Activated CD4-positive, CD25-positive, alpha-beta regulatory T cell treated with anti-CD3 and anti-CD28 coated beads, Interleukin-2, amount 50 U/mL, for 24 hours (primary cell): ENCODE data around the gene C1QL1.

ENCODE experiments used
- ATAC-seq, 2 donors: fragments of 150-1000 bp; cut with Tn5 transposase; one replicate each; pipeline ENCODE4 v1.10.0; 2021; ENCODE audit warnings: mild to moderate bottlenecking in 1 of 2, moderate library complexity in 1 of 2

C1QL1 gene

DNA sequence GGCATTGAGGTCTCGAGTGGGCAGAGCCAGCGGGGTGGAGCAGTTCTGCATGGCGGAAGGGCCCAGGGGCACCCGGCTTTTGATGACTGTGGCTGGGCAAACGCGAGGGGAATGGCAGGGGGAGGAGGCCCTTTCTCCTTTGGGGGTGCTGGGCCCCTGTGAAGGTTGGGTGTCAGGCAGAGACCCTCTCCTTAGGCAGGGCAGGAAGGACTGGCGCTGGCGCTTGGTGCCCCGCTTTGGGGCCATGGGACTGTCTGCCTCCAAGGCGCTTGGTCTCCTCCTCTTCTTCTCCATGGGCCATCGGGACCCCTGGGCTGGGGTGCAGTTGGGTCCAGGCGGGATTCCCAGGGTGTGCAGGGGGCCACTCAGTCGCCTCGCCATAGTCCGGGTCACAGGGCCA lies 40.0 kb downstream of the C1QL1 start:
- ATAC-seq, result no peak

DNA sequence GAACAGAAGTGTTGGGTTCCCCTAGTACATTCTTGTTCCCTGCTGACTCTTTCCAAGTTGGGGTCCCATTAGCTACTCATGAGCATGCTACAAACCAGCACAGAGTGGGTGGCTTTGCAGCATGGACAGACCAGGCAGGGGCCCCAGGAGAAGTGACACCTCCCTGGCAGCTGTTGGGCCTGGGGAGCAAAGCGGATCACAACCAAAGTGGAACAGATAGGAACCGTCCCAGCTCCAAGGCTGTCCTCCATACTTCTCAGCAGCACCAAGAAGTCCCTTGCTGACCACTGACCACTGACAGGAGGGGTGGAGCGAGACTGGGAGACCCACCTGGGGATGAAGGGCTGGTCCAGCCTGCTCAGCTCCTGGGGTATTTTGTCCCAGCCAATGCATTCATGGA lies 40.4 kb downstream of the C1QL1 start:
- ATAC-seq, result no peak

DNA sequence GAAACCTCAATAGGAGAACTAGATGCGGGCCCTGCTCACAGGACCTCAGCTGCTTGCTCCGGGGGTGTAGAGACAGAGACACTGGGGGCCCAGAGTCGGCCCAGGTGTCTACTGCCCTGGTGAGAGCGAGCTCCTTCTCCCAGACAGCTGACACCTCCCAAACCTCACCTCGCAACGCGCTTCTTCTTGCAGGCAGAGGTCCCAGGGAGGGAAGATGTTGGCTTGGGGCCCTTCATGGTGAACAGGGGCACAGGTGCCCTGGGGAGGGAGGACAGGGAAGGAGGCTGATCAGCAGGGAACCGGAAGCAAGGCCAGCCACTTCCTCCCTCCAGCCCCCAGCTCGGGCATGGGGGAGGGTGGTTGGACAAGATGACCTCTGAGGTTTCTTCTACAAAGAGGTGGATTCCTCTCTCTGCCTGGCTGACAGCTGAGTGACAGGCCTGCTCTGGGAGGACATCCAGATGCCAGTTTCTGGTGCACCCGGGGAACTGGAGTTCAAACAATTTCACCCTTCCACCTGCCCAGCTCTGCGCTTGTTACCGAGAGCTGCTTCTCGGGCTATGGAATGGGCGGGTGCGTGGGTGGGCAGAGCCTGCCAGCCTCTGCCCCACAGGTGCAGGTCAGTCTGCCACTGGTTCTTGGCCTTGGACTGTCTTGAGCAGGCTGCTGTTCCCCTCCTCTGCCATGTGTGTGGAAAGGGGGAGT lies 41.1 kb downstream of the C1QL1 start:
- no peak for ATAC-seq

DNA sequence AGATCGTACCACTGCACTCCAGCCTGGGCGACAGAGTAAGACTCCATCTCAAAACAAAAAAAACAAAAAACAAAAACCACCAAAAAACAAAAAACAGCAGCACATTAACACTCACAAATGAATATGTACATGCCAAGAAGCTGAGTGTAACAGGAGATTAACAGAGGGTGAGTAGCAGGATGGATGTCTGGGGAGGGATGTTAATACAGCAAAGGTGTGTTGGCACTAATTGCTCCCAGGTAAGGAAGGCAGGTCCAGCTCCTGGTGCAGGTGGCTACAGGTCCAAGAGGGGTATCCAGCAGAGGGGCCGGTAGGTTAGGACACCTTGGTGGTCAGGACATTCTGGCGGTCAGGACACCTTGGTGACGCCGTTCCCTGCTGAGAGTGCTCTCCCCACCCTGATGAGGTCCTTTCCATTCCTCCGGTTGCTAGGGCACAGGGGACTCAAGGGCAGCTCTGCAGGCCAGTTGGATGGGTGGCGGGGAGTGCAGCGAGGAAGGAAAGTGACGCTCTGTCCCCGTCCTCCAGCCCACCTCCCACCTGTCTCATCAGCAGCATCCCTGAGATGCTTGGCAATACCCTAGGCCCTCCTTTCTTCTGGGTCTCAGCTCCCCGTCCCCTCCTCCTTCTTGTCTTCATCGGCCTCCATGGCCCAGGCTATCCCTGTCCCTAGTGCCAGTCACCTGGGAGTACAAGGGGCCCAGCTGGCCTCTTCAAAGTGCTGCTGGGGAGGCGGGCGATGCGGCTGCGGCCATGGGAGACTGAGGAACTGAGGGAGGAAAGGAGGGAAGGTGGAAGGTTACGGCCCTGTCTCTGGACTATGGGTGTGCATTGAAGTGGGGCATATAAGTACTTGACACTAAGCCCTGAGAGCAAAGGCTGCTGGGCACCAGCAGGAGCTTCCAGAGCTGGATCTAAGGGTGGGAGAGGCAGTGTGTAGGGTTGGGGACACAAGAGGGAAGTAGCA lies 42.1 kb downstream of the C1QL1 start:
- no peak for ATAC-seq

DNA sequence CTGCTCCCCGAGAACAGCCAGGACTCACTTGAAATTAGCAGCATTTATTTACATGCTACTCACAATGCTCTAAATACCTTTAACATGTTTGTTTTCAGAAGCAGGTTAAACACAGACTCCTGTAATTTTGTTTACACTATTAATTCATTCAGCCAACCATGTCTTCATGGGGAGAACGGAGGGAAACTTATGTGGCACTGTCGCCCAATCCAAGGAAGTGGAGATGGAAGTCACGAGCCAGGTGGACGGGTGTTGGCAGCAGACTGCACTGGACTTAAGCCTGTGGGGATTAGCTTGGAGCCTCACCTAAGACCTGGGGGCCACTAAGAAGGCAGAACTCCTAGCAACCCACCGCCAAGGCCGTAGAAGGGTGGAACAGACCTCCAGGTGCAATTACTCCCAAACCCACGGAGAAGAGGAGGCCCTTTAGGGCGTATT lies 44.0 kb downstream of the C1QL1 start:
- ATAC-seq, result no peak

DNA sequence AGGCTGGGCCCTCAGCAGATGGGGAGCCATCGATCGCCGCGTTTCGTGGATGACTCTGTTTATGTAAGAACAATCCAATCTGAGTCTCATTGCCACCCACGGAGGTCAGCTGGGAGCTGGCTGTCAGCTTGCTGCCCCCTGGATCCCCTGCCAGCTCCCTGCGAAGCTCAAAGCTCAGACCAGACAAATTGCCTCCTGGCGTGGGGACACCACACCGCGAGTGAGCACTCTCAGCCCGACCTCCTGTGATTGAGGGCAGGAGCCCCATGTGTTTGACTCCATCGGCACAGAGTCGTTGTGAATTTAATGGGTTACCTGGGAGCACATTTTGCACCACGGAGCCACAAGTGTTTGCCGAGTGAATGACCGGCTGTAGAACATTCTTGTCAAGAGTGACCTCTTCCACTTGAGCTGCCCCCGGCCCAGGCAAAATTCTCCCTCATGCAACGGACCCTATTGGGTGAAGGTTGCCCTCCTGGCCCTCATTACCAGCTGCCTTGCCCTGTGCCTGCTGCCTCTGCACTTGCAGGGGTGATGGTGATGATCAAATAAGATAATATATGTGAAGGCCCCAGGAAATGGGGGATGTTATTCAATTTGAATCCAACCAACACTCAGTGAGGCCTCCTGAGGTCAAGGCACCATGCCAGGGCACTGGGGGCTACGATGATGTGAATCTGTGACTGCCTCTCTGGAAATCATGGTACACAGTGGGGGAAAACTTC lies 45.2 kb downstream of the C1QL1 start:
- no peak for ATAC-seq

DNA sequence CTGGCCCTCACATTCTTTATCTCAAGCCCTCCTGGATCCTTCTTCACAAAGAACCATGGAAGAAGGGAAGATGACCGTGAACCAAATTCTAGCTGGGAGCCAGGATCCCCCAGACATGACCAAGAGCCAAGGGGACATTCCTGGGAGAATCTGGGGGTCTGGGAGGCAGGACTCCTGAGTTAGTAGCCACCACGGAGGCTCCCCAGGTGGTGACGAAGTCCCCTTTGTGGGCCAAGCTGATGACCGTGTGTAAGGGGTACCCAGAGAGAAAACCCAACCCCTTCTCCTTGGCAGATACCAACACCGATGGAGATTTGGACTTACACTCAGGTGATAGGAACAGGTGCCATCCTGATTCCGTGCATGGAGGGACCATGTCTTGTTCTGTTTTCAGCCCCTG lies 46.0 kb downstream of the C1QL1 start:
- ATAC-seq, result no peak

DNA sequence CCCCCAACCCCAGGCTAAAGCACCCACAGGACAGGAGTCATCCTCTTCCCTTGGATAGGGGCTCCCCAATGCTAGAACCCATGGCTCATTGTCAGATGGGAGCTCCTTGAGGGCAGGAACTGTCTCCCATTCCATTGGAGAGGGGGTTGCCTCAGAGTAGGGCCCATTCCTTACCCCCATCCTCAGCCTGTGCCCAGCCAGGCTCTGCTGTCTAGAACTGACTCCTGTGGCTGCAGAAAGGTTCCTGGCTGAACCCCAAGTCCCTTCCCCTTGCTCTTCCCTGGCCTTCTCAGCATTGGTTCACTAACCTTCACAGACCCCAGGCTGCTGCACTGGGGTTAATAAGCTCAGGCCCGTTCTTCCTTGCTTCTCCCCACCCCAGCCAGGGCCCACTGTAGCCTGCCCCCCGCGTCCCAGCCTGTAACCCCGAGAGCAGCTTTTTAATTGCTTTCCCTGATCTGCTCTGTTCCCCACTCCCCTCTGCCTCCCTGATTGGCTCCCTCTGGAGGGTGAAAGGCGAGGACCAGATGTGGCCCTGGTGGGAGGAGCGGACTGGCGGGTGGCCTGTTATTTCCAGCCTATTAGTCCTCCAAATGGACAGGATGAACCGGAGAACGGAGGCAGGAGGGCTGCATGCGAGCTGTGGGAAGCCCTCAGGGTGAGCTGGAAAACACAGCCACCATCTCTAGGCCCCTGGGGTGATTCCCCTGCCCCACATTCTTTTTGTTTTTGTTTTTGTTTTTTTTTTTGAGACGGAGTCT lies 46.8 kb downstream of the C1QL1 start:
- ATAC-seq, result no peak

DNA sequence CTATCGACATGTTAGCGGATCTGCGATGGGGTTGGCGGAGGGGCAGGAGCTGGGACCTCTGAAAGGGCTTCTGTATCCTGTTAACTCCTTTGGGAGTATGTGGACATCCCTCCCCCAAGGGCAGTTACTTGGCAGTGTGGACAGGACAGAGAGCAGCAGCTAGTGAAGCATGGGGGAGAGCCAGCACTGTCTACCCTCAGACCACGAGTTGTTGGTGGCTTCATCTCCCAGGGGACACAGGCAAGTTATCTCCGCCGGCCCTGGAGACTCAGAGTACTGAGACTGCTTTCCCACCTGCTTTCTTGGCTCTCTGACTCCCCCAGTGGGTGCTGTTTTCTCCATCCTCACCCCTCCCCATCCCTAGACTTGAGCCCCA lies 47.5 kb downstream of the C1QL1 start:
- no peak for ATAC-seq

DNA sequence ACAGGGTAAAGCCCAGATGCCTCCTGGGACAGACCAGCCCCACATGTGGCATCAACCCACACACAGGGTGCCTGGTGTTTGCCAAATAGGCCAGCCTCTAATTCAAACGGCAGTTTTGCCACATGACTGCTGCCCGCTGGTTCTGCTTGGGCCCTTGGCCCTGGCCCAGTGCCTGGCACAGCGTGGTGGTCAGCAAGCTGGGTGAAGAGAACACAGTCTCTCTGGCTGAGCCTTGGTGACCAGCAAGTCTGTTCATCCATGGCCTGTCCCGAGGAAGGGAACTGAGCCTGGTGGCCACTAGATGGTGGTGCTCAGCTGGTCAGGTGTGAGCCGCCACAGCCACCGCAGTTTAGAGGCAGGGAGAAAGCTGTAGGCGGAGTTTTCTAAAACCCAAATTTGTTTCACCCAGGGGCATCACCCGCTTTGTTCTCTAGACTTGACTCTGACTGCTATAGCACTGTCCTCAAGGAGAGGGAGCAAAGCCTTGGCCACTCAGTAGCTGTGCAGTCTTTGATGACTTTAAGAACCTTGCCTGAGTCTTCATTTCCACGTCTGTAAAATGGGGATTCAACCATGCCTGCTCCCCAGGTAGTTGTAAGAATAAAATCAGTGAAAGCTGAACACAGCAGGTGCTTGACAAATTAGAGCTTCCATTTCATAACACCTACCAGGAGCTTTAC lies 48.1 kb downstream of the C1QL1 start:
- ATAC-seq, result peak; percentile 69 to 84

DNA sequence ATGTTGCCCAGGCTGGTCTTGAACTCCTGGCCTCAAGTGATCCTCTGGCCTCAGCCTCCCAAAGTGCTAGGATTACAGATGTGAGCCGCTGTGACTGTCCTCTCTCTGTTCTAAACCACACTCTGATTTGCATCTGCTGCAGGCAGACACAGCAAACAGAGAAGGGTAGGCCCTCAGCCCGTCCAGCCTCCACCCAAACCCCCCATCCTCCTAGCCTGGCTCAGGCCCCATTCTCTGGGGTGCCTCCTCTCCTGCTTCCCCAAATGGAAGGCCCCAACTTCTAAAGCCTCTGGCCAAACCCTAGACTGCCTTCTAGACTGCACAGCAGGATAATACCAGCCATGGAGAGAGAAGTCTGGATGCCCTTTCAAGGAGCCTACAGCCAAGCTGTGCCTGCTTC lies 48.7 kb downstream of the C1QL1 start:
- ATAC-seq, result no peak

DNA sequence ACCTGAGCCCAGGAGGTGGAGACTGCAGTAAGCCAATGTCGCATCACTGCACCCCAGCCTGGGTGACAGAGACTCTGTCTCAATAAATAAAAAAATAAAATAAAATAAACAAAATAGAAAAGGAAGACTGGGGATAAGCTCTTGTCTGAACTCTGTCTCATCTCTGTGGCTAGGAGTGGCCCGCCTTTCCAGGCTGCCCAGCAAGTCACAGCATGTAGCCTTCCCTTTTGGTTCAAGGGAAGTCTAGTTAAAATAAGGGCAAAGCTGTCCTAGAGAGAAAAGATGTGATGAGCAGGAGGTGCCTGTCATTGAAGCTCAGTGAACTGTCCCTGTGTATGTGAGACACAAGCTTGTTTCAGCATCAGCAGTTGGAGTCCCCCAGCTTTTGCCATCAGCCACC lies 50.1 kb downstream of the C1QL1 start:
- no peak for ATAC-seq

DNA sequence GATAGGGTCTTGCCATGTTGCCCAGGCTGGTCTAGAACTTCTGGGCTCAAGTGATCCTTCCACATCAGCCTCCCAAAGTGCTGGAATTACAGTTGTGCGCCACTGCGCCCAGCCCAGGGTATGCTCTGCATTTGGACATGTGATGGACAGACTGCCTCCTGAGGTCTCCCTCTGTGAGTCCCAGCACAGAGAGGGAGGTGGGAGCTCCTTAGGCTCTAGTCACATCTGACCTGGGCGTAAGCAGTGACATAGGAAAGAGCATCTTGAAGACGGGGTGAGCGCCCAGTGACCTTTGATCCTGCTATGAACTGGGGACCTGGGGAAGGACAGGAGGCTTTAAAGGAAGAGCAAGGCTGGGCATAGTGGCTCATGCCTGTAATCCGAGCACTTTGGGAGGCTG lies 50.6 kb downstream of the C1QL1 start:
- no peak for ATAC-seq

DNA sequence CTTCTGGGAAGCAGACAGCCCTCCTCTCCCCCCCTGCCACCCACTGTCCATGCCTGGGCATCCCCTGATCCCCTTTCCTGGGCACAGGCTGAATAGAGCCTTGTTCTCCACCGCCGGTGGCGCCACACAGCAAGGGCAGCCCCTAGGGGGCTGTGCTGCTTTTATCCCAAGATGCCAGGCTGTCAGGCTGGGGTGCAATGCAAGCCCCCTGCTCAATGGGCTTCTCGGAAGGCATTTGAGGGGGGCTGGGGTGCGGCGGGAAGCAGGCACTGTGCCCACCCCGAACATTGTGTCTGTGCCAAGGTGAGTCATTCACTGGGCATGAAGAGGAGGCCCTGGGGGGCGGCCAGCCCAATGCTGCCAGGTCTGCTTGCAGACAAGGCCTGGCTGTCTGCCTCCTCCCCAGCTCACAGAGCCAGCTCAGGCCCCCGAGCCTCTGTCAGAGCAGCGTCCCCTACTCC lies 51.3 kb downstream of the C1QL1 start:
- no peak for ATAC-seq

DNA sequence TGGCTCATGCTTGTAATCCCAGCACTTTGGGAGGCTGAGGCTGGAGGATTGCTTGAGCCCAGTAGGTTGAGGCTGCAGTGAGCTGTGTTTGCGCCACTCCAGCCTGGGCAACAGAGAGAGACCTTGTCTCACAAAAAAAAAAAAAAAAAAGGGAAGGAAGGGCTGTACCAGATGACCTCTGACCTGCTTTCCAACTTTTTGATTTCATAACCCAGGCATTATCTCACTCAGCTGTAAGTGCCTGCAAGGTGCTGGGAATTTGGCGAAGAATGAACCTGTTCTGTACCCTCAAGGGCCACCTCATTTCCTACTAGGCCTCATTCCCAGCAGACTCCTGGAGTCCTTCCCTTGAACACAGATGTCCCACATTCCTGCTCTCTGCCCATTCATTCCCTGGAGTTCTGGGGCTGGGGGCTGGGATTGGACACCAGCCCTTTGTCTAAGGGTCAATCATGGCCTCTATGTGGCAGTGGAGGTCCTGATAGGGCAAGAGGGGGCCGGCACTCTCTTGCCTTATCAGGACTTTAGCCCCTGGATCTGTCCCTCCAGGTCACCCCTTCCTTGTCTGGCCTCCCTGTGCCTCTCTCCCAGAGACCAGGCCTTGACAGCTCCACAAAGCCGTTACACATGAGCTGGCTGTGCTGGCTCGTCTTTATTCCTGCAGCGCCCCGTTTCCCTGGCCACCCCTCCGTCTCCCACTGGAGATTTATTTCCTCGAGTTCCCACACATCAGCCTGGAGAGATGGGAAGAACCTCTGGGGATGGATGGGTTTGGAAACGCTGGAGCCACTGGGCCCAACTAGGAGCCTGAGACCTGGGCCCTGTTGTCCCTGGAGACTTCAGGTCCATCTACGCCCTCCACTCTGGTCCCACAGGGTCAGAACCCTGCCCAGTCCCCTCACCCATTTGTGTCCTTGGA lies 52.0 kb downstream of the C1QL1 start:
- ATAC-seq, result no peak

DNA sequence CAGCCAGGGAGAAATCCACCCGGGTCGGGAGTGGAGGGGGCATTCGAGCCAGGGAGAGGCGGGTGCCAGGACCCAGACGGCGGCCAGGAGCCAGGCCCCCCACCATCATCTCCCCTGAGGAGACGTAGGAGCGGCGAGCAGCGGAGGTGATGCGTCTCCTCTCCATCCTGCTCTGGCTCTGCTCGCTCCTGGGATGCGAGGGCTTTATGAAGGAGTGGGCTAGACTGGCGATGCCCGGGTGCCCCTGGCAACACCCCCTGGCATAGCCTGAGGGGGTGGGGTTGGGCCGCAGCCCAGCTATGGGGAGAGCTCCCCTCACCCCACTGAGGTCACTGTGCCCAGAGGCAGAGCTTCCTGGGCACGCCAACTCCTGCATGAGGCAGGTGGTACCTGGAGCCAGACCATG lies 52.8 kb downstream of the C1QL1 start, which contains the start of gene GFAP:
Gene GFAP, minus strand, starts transcription at position 180 of the 406 bp plus-strand sequence. Its CDS starts 14 bp downstream, at position 166.
- no peak for ATAC-seq

DNA sequence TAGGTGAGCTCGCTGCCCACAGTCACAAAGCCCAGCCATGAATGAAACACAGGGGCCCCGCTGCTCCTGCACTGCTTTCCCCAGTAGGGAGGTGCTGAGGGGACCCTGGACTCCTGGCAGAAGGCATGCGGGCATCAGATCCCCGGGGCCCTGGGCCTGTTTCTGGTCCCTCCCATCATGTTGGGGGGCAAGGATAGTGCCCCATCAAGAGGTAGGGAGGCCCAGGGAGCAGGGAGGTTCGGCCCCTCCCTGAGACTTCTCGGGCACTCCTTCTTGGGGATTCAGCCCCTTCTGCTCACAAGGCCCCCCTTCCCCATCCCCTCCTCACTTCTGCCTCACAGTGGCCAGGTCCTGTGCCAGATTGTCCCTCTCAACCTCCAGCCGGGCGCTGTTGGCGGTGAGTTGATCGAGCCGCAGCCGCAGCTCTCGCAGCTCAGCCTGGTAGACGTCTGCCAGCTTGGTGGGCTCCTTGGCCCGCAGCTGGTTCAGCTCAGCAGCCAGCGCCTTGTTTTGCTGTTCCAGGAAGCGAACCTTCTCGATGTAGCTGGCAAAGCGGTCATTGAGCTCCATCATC lies 53.3 kb downstream of the C1QL1 start:
- ATAC-seq, result no peak

DNA sequence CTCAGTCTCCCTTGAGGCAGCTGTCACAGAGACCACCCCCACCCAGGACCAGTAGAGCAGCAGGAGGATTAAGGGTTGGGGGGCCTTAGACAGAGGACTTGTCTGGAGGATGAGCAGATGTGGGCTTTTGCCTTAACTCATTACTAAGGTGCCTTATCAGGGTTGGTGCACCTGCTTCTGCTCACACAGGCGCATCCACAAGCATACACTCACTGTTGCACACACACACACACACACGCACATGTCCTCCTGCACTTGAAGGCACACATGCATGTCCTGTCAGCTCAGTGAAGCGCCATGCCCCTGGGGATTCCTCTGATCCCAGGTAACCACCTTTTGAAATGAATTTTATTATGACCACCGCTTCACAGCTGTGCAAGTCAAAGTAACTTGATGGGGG lies 54.0 kb downstream of the C1QL1 start:
- ATAC-seq, result no peak

DNA sequence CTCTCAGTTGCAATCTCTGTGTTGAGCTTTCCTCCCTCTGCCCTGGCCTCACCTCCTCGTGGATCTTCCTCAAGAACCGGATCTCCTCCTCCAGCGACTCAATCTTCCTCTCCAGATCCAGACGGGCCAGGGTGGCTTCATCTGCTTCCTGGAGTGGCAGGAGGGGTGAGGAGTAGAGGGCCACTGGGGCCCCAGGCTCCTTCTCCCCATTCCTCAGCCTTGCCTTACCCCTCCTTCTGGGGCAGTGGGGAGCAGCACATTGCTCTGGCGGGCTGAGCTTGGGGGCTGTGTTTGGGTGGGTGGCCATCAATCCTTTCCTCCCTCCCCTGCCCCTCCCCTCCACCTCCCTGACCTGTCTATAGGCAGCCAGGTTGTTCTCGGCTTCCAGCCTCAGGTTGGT lies 54.4 kb downstream of the C1QL1 start:
- no peak for ATAC-seq
